HK-2 (cell line): ENCODE measurements around the gene CACNA2D3.
A peak's percentile ranks its signal among the peaks of the same experiment; 100 is the strongest.

Experiments used
- DNase-seq: peaks from one replicate; pipeline ENCODE4 v3.0.0-alpha.2; 2018; ENCODE audit not compliant: unreplicated experiment

CACNA2D3 gene

GRCh38 chr3:54917174-54917573 lies 794.8 kb downstream of the CACNA2D3 start:
- DNase-seq = no peak

- DNase-seq = no peak
Observed at GRCh38 chr3:54917862-54918261, 795.5 kb downstream of the CACNA2D3 start.

- no peak for DNase-seq
Observed at GRCh38 chr3:54918516-54918915, 796.2 kb downstream of the CACNA2D3 start.

DNA sequence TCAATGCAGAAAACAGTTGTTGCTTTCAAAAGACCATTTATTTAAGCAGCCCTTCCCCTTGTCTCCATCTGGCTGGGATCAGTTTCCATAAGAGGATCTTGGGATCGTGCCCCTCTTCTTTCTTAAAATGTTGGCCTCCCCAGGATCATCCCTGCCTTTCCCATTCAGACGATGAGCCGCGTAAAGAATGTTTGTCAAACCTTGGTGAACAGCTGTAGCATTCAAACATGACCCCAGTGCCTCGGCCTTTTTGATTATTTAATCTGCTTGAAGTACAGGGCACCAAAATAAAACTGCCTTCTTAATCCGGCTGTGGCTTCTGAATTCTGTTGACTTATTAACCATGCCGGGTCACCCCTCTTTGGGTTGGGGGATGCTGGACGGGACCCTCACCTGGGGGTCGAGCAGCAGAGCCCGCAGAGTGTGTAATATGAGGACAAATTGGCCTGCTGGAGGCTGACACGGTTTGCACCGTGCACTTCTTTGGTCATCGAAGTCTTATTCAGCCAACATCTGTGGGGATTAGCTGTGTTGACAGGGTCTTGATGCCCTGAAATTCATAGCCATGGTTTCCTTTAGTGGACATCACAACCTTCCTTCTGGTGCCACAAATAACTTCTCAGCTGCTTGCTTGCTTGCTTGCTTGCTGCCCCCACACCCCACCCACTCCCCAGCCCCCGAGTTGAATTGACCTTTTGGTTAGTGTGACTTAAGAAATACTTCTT lies 805.9 kb downstream of the CACNA2D3 start, which contains the start of gene LRTM1:
Gene LRTM1, minus strand, starts transcription at position 14 of the 725 bp plus-strand sequence. CDS start 148 bp downstream, outside the sequence.
- no peak for DNase-seq

GRCh38 chr3:54931182-54931581 lies 808.8 kb downstream of the CACNA2D3 start:
- no peak for DNase-seq

DNA sequence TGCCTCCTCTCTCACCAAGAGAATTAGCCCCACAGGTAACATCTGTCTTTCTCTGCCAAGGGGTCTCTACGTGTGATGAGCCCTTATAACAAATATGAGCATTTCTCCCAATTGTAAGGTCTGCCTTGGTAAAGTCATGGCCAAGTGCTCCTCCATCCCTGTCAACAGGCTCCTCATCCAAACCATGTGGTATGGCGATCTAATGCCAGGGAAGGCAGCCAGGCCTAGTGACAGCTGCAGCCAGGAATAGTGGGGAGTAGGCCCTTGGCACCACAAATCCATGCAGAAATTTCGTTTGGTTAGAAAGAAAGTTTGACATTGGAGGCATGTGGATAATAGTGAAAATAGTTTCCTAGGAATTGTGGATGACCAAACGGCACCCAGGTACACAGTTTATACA lies 810.3 kb downstream of the CACNA2D3 start:
- no peak for DNase-seq

GRCh38 chr3:54935869-54936268 lies 813.5 kb downstream of the CACNA2D3 start:
- no peak for DNase-seq

GRCh38 chr3:54936561-54936960 lies 814.2 kb downstream of the CACNA2D3 start:
- no peak for DNase-seq

DNA sequence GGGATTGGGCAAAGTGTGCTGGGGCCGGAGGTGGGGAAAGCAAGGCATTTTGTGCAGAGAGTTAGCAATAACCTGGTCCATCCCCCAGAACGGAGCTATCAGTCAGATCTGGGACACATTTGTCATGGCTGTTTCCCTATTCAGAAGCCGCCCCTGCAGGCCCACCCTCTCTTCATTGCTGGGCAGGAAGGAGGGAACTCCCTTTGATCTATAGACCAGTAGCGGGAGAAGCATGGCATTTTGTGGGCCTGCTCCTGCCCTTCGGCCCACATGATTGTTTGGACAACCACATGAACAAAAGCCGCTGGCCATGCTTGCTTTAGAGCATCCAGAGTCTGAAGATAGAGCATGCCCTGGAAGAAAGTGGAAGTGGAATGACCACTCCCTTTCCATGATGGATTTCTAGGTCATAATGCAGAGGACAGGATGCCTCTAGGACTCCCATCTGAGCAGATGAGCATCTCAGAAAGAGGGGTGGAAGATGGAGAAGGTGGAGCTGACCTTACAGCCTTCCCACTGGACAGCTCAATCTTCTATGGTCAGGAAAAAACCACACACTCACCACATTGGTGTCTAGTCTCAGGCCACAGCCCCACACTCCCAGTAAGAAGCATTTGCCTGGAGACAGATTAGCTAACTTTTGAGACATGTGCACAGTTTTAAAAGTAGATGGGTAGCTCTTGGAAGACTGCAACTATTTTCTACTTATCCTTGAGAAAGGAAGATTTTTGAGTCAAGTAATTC lies 817.4 kb downstream of the CACNA2D3 start:
- DNase-seq = no peak

DNA sequence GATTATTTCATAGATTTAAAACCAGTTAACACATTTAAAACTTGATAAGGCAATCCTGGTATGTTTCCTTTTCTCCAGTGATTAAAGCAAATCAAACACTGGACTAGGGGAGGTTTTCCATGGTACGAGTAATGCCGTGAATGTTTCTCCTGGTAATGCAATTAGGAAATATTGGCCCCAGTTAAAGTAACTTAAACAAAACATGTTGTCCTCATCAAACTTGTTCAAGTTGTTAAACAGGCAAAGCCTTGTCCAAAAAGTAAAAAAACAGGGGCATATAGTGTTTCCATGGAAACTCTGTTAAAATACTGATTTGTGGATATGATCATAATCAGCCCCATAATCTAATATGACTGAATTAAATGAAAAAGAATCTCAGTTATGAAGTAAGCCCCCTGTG lies 818.6 kb downstream of the CACNA2D3 start:
- DNase-seq = no peak

DNA sequence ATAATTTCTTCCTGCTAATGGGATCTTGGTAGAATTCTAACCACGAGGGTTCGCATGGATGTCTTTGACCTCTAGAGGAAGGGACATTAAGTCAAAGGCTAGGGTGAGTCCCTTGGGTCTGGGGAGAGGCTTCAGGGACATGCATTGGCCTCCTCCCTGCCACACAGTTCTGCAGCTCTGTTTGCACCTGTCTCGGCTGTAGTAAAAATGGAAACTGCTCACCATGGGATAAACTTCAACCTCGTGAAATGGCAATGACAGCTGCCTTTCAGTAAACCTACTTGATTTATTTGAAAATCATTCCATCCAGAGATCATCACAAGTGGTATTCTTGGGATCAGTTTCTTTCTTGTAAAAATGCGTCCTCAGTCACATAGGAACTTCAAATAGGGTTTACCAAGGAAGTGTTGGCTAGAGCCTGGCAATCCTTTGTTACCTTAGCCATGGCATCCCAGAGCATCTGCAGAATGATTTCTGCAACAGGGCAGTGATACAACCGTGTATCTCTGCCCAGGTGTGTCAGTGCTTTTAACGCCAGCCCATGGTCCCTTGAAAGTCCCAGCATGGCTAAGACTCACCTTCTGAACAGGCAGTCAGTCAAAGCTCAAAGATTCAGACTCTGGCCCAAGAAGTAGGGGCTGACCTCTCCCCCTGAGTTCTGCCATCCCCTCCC lies 819.5 kb downstream of the CACNA2D3 start:
- no peak for DNase-seq

GRCh38 chr3:54949491-54950044 lies 827.2 kb downstream of the CACNA2D3 start:
- no peak for DNase-seq

GRCh38 chr3:54950391-54951003 lies 828.1 kb downstream of the CACNA2D3 start:
- DNase-seq = no peak

- peak; percentile 66 for DNase-seq
Observed at GRCh38 chr3:54951405-54951804, 829.1 kb downstream of the CACNA2D3 start.

DNA sequence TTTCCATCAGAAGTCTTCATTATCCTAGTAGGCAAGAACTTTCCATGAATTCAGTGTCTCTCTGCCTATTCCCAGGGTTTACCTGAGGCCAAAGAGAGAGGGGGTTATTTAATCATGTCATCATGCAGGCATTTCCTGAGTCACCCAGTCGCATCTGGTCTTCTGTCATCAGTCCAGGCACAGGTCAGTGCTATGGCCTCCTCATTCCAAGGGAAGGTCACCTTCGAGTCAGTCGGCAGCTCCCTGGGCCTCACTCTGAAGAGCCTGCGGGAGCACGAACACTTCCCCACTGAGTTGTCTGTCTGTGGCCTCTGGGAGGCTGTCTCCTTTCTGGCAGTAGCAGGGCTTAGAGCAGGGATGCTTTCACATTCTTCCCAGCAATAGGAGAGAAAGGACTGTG lies 831.7 kb downstream of the CACNA2D3 start:
- DNase-seq = peak; percentile 59

- no peak for DNase-seq
Observed at GRCh38 chr3:54954521-54954920, 832.2 kb downstream of the CACNA2D3 start.

DNA sequence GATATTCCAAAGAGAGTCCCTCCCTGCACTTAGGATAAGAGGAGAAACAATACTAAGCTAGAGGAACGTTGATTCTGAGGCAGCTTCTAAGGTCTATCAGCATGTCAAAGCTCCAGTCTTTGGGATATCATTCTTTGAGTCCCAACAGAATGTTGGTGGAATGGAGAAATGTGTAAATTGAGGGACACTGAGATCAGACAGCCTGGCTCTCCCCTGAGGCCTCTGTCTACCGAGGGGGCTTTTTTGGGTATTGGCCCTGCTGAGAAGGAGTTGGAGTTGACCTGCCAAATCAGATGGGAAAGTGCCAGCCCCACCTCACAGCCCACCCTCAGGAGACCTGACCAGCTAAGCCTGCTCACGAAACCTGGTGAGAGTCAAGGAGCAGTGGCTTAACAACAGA lies 833.1 kb downstream of the CACNA2D3 start:
- DNase-seq = no peak

- DNase-seq = no peak
Observed at GRCh38 chr3:54955941-54956340, 833.6 kb downstream of the CACNA2D3 start.

- no peak for DNase-seq
Observed at GRCh38 chr3:54957711-54958110, 835.4 kb downstream of the CACNA2D3 start.

GRCh38 chr3:54960082-54960481 lies 837.7 kb downstream of the CACNA2D3 start:
- no peak for DNase-seq

- no peak for DNase-seq
Observed at GRCh38 chr3:54960701-54961100, 838.3 kb downstream of the CACNA2D3 start.

- DNase-seq = no peak
Observed at GRCh38 chr3:54962200-54962599, 839.8 kb downstream of the CACNA2D3 start.
